Neuronal stem cell (in vitro differentiated cells): ENCODE results near the gene STK32B.

ENCODE experiments used
- DNase-seq: peaks from one replicate; pipeline ENCODE4 v3.0.0-alpha.2; 2013; ENCODE audit warnings: low spot score
- H2AFZ ChIP-seq: one replicate; pipeline ENCODE4 v1.6.1; 2013; ENCODE audit warnings: mild to moderate bottlenecking, low read length, inconsistent platforms
- H2AK5ac ChIP-seq: 2 replicates; pipeline ENCODE4 v1.6.1; 2013; ENCODE audit warnings: low read depth, mild to moderate bottlenecking, inconsistent platforms, low read length, moderate library complexity, mixed read lengths
- H2BK120ac ChIP-seq: 2 replicates; pipeline ENCODE4 v1.6.1; 2013; ENCODE audit warnings: low read depth, mild to moderate bottlenecking, inconsistent platforms, low read length, moderate library complexity, mixed read lengths
- H2BK12ac ChIP-seq: one replicate; pipeline ENCODE4 v1.6.1; 2013; ENCODE audit warnings: low read length, inconsistent platforms
- H2BK15ac ChIP-seq: 2 replicates; pipeline ENCODE4 v1.6.1; 2013; ENCODE audit warnings: mild to moderate bottlenecking, low read length, inconsistent platforms, mixed read lengths
- H2BK5ac ChIP-seq: one replicate; pipeline ENCODE4 v1.6.1; 2013; ENCODE audit warnings: inconsistent platforms, mild to moderate bottlenecking, low read length, moderate library complexity
- H3K14ac ChIP-seq: one replicate; pipeline ENCODE4 v1.6.1; 2013; ENCODE audit warnings: low read length, inconsistent platforms
- H3K18ac ChIP-seq: 2 replicates; pipeline ENCODE4 v1.6.1; 2013; ENCODE audit warnings: low read length, inconsistent platforms
- H3K23ac ChIP-seq: 2 replicates; pipeline ENCODE4 v1.6.1; 2013; ENCODE audit warnings: low read depth, mild to moderate bottlenecking, mixed read lengths, low read length, inconsistent platforms; ENCODE audit not compliant: poor library complexity
- H3K27ac ChIP-seq: replicated peaks from 3 replicates; pipeline ENCODE4 v1.5.1; 2013; ENCODE audit warnings: low read length, inconsistent platforms
- H3K27me3 ChIP-seq, 3 experiments: 2 replicates each; pipeline ENCODE4 v1.6.1; 2013; ENCODE audit warnings: low read length in 3 of 3, mild to moderate bottlenecking in 2 of 3, inconsistent platforms in 1 of 3, low read depth in 1 of 3, mixed read lengths in 1 of 3, moderate library complexity in 1 of 3; ENCODE audit not compliant: control insufficient read depth in 3 of 3, insufficient read depth in 3 of 3
- H3K36me3 ChIP-seq, 2 donors: replicated peaks in 1 of 2; 2 replicates each; pipeline ENCODE4 v1.6.1; 2013; ENCODE audit warnings: low read length in 2 of 2; ENCODE audit not compliant: control insufficient read depth in 2 of 2, insufficient read depth in 2 of 2
- H3K4ac ChIP-seq: 2 replicates; pipeline ENCODE4 v1.6.1; 2013; ENCODE audit warnings: inconsistent platforms, mild to moderate bottlenecking, low read length, moderate library complexity
- H3K4me1 ChIP-seq, 2 donors: 1 replicate in 1 of 2; 2 replicates in 1 of 2; pipeline ENCODE4 v1.6.1; 2013; ENCODE audit warnings: low read length in 2 of 2, low read depth in 1 of 2; ENCODE audit not compliant: control insufficient read depth in 2 of 2, insufficient read depth in 1 of 2
- H3K4me2 ChIP-seq: one replicate; pipeline ENCODE4 v1.6.1; 2013; ENCODE audit warnings: mild to moderate bottlenecking, low read length, inconsistent platforms; ENCODE audit not compliant: insufficient read depth, poor library complexity, severe bottlenecking
- H3K4me3 ChIP-seq, 2 donors: 2 replicates each; pipeline ENCODE4 v1.5.1; 2013; ENCODE audit warnings: low read length in 2 of 2, mild to moderate bottlenecking in 2 of 2, inconsistent platforms in 1 of 2, moderate library complexity in 1 of 2
- H3K79me1 ChIP-seq: one replicate; pipeline ENCODE4 v1.6.1; 2013; ENCODE audit warnings: low read depth, mild to moderate bottlenecking, inconsistent platforms, low read length, moderate library complexity
- H3K9ac ChIP-seq: one replicate; pipeline ENCODE4 v1.6.1; 2013; ENCODE audit warnings: mild to moderate bottlenecking, low read depth, low read length, inconsistent platforms; ENCODE audit not compliant: poor library complexity
- H3K9me3 ChIP-seq, 2 donors: replicated peaks in 1 of 2; 2 replicates each; pipeline versions ENCODE3 to v1.6.1; 2013; ENCODE audit warnings: low read length in 2 of 2, mild to moderate bottlenecking in 2 of 2, inconsistent platforms in 1 of 2, low read depth in 1 of 2, mixed read lengths in 1 of 2, moderate library complexity in 1 of 2; ENCODE audit not compliant: control insufficient read depth in 2 of 2, insufficient read depth in 1 of 2
- H4K8ac ChIP-seq: one replicate; pipeline ENCODE4 v1.6.1; 2013; ENCODE audit warnings: low read depth, mild to moderate bottlenecking, inconsistent platforms, low read length, moderate library complexity
- H4K91ac ChIP-seq: one replicate; pipeline ENCODE4 v1.6.1; 2013; ENCODE audit warnings: low read length, low read depth, mild to moderate bottlenecking, inconsistent platforms; ENCODE audit not compliant: poor library complexity
- WGBS, 2 donors: extraction: QIAGEN DNeasy Blood & Tissue Kit; methylation state at CpG; one replicate each; pipeline ENCODE4 v1.1.7; 2013; ENCODE audit warnings: missing lambda C conversion rate in 2 of 2, mixed read lengths in 1 of 2; ENCODE audit not compliant: insufficient read length in 2 of 2, insufficient replicate concordance in 1 of 2; ENCODE audit errors: extremely low coverage in 2 of 2; 5-methylcytosine and 5-hydroxymethylcytosine counted together

The STK32B gene

DNA sequence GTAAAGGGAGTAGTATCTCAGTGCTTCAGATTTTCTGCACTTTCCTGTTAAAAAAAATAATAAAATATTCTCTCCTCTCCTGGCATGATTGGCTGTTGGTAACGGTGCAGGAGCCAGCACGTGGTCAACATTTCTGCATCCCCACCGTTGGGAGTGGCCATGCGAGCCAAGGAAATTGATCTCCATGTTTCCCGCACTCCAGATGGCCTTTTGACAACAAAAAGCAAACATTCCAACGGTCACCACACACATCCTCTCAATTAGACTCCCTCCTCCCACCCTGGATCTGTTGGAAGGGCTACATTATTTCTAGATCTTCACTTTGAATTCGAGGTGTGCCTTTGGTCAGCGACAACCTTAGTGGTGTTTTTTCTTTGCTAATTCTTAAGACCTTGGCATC, 45.0 kb downstream of the STK32B start:
- Histone ChIP-seq H2AK5ac (no peak overlapping the region), H3K23ac (no peak overlapping the region), H3K36me3 (no peaks in the 10 kb centered on the region), H2BK12ac (no peak overlapping the region), H3K79me1 (no peaks in the 10 kb centered on the region), H2BK120ac (no peak overlapping the region), H3K4me3 (no peak overlapping the region), H3K4me2 (no peak overlapping the region), H3K27me3 (no peaks in the 10 kb centered on the region), H2BK15ac (no peak overlapping the region), H3K27ac (no peak overlapping the region), H3K4ac (no peak overlapping the region), H2BK5ac (no peak overlapping the region), H4K91ac (no peak overlapping the region), H3K9ac (no peak overlapping the region), H3K4me1 (no peaks in the 10 kb centered on the region), H3K14ac (no peak overlapping the region), H2AFZ (no peak overlapping the region), H4K8ac (no peak overlapping the region), H3K18ac (no peak overlapping the region), H3K9me3 (no peaks in the 10 kb centered on the region)
- WGBS, 2 donors = no CpG with 5 or more reads among the region's 8 CpGs
- DNase-seq = no peak

DNA sequence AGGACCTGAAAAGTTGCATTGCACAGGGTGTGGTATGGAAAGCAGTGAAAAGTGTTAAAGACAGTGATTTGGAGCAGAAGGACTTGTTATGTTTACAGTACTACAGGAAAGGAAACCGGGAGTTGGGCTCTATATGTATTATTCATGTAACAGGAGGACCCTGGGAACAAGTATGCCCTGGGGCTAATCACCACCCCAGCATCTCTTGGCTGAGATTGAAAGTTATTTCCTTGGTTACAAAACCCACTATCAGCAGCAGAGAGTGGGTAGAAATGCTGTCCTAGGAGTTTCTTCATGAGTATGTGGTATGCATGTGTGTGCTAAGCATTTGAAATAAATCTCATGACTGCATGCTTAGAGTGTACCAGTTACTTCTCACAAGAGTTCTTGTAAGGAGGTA, 46.9 kb downstream of the STK32B start:
- no peak overlapping the region for H3K23ac ChIP-seq
- H4K91ac ChIP-seq = no peak overlapping the region
- H3K4me3 ChIP-seq = no peak overlapping the region
- H3K14ac ChIP-seq = no peak overlapping the region
- no peak overlapping the region for H2BK15ac ChIP-seq
- H3K27ac ChIP-seq = no peak overlapping the region
- H2BK120ac ChIP-seq = no peak overlapping the region
- no peak overlapping the region for H2BK5ac ChIP-seq
- H3K79me1 ChIP-seq = no peaks in the 10 kb centered on the region
- H3K9ac ChIP-seq = no peak overlapping the region
- WGBS, 2 donors = no CpG with 5 or more reads among the region's 1 CpG
- no peaks in the 10 kb centered on the region for H3K36me3 ChIP-seq
- no peak overlapping the region for H3K4ac ChIP-seq
- H3K9me3 ChIP-seq = no peaks in the 10 kb centered on the region
- H3K4me2 ChIP-seq = no peak overlapping the region
- H4K8ac ChIP-seq = no peak overlapping the region
- no peak overlapping the region for H2AK5ac ChIP-seq
- H3K27me3 ChIP-seq = no peaks in the 10 kb centered on the region
- H2AFZ ChIP-seq = no peak overlapping the region
- no peak for DNase-seq
- H2BK12ac ChIP-seq = no peak overlapping the region
- H3K4me1 ChIP-seq = no peaks in the 10 kb centered on the region
- H3K18ac ChIP-seq = no peak overlapping the region

DNA sequence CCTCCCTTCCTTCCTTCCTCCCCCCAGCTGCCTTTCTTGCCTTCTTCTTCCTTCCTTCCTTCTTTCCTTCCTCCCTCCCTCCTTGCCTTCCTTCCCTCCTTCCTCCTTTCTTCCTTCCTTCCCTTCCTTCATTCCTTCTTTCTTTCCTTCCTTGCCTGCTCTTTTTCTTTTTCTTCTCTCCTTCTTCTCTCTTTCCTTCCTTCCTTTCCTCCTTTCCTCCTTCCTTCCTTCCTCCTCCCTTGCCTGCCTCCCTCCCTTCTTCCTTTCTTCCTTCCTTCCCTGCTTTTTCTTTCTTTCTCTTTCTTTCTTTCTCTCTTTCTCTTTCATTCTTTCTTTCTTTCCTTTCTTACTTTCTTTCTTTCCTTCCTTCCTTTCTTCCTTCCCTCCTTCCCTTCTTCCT, 49.1 kb downstream of the STK32B start:
- DNase-seq = no peak
- no peak overlapping the region for H3K9ac ChIP-seq
- H3K4ac ChIP-seq = no peak overlapping the region
- H3K23ac ChIP-seq = no peak overlapping the region
- H2BK12ac ChIP-seq = no peak overlapping the region
- no peak overlapping the region for H2AK5ac ChIP-seq
- no peaks in the 10 kb centered on the region for H3K36me3 ChIP-seq
- H4K8ac ChIP-seq = no peak overlapping the region
- no peaks in the 10 kb centered on the region for H3K4me1 ChIP-seq
- H3K18ac ChIP-seq = no peak overlapping the region
- no peak overlapping the region for H2BK5ac ChIP-seq
- no peak overlapping the region for H3K14ac ChIP-seq
- no peak overlapping the region for H2AFZ ChIP-seq
- H2BK120ac ChIP-seq = no peak overlapping the region
- H3K79me1 ChIP-seq = no peaks in the 10 kb centered on the region
- no peak overlapping the region for H3K27ac ChIP-seq
- H3K9me3 ChIP-seq = no peaks in the 10 kb centered on the region
- no peak overlapping the region for H3K4me3 ChIP-seq
- no peak overlapping the region for H3K4me2 ChIP-seq
- no peak overlapping the region for H2BK15ac ChIP-seq
- H4K91ac ChIP-seq = no peak overlapping the region
- H3K27me3 ChIP-seq = no peaks in the 10 kb centered on the region

DNA sequence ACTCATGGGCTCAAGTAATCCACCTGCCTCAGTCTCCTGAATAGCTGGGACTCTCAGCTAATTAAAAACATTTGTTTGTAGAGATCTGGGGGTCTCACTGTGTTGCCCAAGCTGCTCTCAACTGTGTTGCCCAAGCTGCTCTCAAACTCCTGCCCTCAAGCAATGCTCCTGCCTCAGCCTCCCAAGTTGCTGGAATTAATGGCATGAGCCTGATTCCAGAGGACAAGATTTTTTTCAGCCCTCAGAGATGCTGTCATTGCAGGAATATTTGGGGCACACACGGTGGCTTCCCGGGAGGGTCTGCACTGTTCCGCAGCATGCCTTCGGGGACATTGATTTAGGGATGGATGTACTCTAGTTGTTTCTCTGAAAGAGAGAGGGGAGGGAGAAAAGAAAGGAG, 49.7 kb downstream of the STK32B start:
- Histone ChIP-seq H3K27me3 (no peaks in the 10 kb centered on the region), H2AK5ac (no peak overlapping the region), H4K8ac (no peak overlapping the region), H3K18ac (no peak overlapping the region), H3K4me3 (no peak overlapping the region), H3K4ac (no peak overlapping the region), H3K23ac (no peak overlapping the region), H2BK12ac (no peak overlapping the region), H4K91ac (no peak overlapping the region), H2AFZ (no peak overlapping the region), H2BK15ac (no peak overlapping the region), H3K4me2 (no peak overlapping the region), H3K27ac (no peak overlapping the region), H3K9ac (no peak overlapping the region), H3K14ac (no peak overlapping the region), H2BK120ac (no peak overlapping the region), H3K9me3 (no peaks in the 10 kb centered on the region), H3K79me1 (no peaks in the 10 kb centered on the region), H3K36me3 (no peaks in the 10 kb centered on the region), H3K4me1 (no peaks in the 10 kb centered on the region), H2BK5ac (no peak overlapping the region)
- no CpG with 5 or more reads among the region's 4 CpGs for WGBS, 2 donors
- DNase-seq = no peak
